WTC11 (cell line): ENCODE measurements around the gene TOX2. TPM values are rescaled to one million over a fixed set of nuclear protein-coding genes. Genes with fewer than 3 reads are reported as not detected.

Experiments used
- ATAC-seq: fragments of 200-7000 bp; cut with Tn5 transposase; 2 replicates; pipeline ENCODE4 v1.10.0; 2021; ENCODE audit warnings: mild to moderate bottlenecking, moderate library complexity
- CTCF ChIA-PET: fragments of 300-600 bp; sonication (Branson Sonifier 250); formaldehyde crosslinking; loops from one replicate; lab custom pipeline; 2021; ENCODE audit warnings: antibody characterized with exemption; lab: Charles Lee
- POLR2A ChIA-PET: fragments of 350-600 bp; sonication (Branson Sonifier 250); formaldehyde crosslinking; loops from one replicate; lab custom pipeline; 2021; ENCODE audit warnings: antibody characterized with exemption; lab: Charles Lee
- DNase-seq: peaks from one replicate; pipeline ENCODE4 v3.0.0; 2021; ENCODE audit warnings: low spot score
- H3K27ac Mint-ChIP-seq: 2 replicates; pipeline ENCODE4 v1.8.0; 2021; ENCODE audit warnings: mixed read lengths
- H3K27me3 Mint-ChIP-seq: 2 replicates; pipeline ENCODE4 v1.8.0; 2021; ENCODE audit warnings: low read depth, mild to moderate bottlenecking, moderate library complexity, mixed read lengths
- H3K36me3 Mint-ChIP-seq: 2 replicates; pipeline ENCODE4 v1.8.0; 2021; ENCODE audit warnings: mixed read lengths
- H3K4me1 Mint-ChIP-seq: 2 replicates; pipeline ENCODE4 v1.8.0; 2022; ENCODE audit warnings: mixed read lengths
- H3K4me3 Mint-ChIP-seq: 2 replicates; pipeline ENCODE4 v1.8.0; 2021; ENCODE audit warnings: mild to moderate bottlenecking, moderate library complexity, mixed read lengths
- H3K9me3 Mint-ChIP-seq: 2 replicates; pipeline ENCODE4 v1.8.0; 2021; ENCODE audit warnings: mixed read lengths
- ATF1 ChIP-seq: sonication (generic); formaldehyde crosslinking; IDR thresholded peaks from 2 replicates; pipeline ENCODE4 v1.8.1; 2023; ENCODE audit warnings: mild to moderate bottlenecking, moderate library complexity, missing genetic modification reagents
- E2F4 ChIP-seq: sonication (generic); formaldehyde crosslinking; IDR thresholded peaks from 2 replicates; pipeline ENCODE4 v1.8.1; 2022; ENCODE audit warnings: low read depth, mild to moderate bottlenecking, moderate library complexity, missing genetic modification reagents, borderline replicate concordance
- FOXK1 ChIP-seq: sonication (generic); formaldehyde crosslinking; IDR thresholded peaks from 2 replicates; pipeline ENCODE4 v1.8.0; 2022; ENCODE audit warnings: mild to moderate bottlenecking, moderate library complexity, missing genetic modification reagents
- FOXP1 ChIP-seq: sonication (generic); formaldehyde crosslinking; IDR thresholded peaks from 2 replicates; pipeline ENCODE4 v1.8.0; 2022; ENCODE audit warnings: missing genetic modification reagents, mild to moderate bottlenecking, moderate library complexity, borderline replicate concordance
- FOXP4 ChIP-seq: sonication (generic); formaldehyde crosslinking; IDR thresholded peaks from 2 replicates; pipeline ENCODE4 v1.8.0; 2022; ENCODE audit warnings: mild to moderate bottlenecking, missing genetic modification reagents
- GABPB1 ChIP-seq: sonication (generic); formaldehyde crosslinking; IDR thresholded peaks from 2 replicates; pipeline ENCODE4 v1.8.1; 2023; ENCODE audit warnings: mild to moderate bottlenecking, missing genetic modification reagents
- GRHL2 ChIP-seq: fragments of 250-450 bp; sonication (Bioruptor Pico); IDR thresholded peaks from 2 replicates; pipeline ENCODE4 v1.8.0; 2022; ENCODE audit warnings: mild to moderate bottlenecking, moderate library complexity; ENCODE audit not compliant: insufficient replicate concordance, severe bottlenecking
- GTF2I ChIP-seq: fragments of 250-450 bp; sonication (Bioruptor Pico); conservative IDR thresholded peaks from 2 replicates; pipeline ENCODE4 v1.4.0; 2021; ENCODE audit warnings: mild to moderate bottlenecking
- HMGXB4 ChIP-seq: sonication (generic); formaldehyde crosslinking; IDR thresholded peaks from 2 replicates; pipeline ENCODE4 v1.8.1; 2023; ENCODE audit warnings: mild to moderate bottlenecking, moderate library complexity, missing genetic modification reagents
- RORB ChIP-seq: fragments of 250-450 bp; sonication (Bioruptor Pico); IDR thresholded peaks from 2 replicates; pipeline ENCODE4 v1.9.0; 2021; ENCODE audit warnings: mild to moderate bottlenecking
- ZBTB43 ChIP-seq: sonication (generic); formaldehyde crosslinking; IDR thresholded peaks from 2 replicates; pipeline ENCODE4 v1.8.1; 2023; ENCODE audit warnings: mild to moderate bottlenecking, missing genetic modification reagents
- ZNF263 ChIP-seq: sonication (generic); formaldehyde crosslinking; IDR thresholded peaks from 2 replicates; pipeline ENCODE4 v1.8.1; 2022; ENCODE audit warnings: low read depth, mild to moderate bottlenecking, moderate library complexity, missing genetic modification reagents
- ZNF425 ChIP-seq: fragments of 250-450 bp; sonication (Bioruptor Pico); conservative IDR thresholded peaks from 2 replicates; pipeline ENCODE4 v1.9.0; 2021; ENCODE audit warnings: mild to moderate bottlenecking
- total RNA-seq: library from RNA; stranded (reverse); gene quantifications from 3 replicates; pipeline ENCODE4 v1.2.3, GENCODE V29; 2021
- TF ChIP-seq, protein P1 (sequence below): fragments of 250-450 bp; sonication (Bioruptor Pico); IDR thresholded peaks from 2 replicates; pipeline ENCODE4 v1.9.0; 2021; ENCODE audit warnings: mild to moderate bottlenecking
- TF ChIP-seq, protein P2 (sequence below): sonication (generic); formaldehyde crosslinking; IDR thresholded peaks from 2 replicates; pipeline ENCODE4 v1.8.0; 2023; ENCODE audit warnings: missing genetic modification reagents, mild to moderate bottlenecking, borderline replicate concordance

TOX2 gene
- total RNA-seq, 1 experiment from 2014 or later = 3.4 TPM

DNA sequence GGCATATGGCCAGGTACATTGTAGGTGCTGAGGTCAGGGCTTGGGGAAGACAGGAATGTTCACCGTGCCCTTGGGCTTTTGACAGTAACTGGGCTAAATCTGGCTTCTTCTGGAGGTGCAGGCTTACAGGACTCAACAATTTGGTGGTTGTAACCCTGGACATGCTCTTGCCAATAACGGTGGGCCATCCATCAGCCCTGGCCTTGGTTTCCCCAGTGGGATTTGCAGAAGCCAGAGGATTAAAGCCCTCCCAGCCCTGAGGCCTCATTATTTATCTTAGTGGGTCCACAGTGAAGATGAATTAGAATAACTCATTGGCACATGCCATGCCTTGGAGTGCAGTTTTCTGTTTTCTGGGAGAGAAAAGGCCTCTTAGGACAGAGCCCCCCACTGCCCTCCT, 44.0 kb downstream of the TOX2 start:
- Mint-ChIP-seq H3K36me3 (peaks cover 5% of the 10 kb centered on the region), H3K9me3 (peaks cover 13% of the 10 kb centered on the region), H3K27me3 (peaks cover 12% of the 10 kb centered on the region), H3K4me1 (peaks cover 47% of the 10 kb centered on the region), H3K27ac (no peak overlapping the region), H3K4me3 (no peak overlapping the region)
- CTCF ChIA-PET = interaction anchor here (1.3 kb wide), 1 partner anchor 15 kb away, joined by 3 read pairs; no protein-coding TSS in a partner anchor
- DNase-seq (no peak), ATAC-seq (no peak)
- TF ChIP-seq ATF1 (CRISPR knock-in tag) (no peak), FOXP1 (CRISPR knock-in tag) (no peak)
- POLR2A ChIA-PET = no interaction called here

- ATAC-seq = no peak
- Mint-ChIP-seq H3K27me3 (peaks cover 14% of the 10 kb centered on the region), H3K9me3 (peaks cover 13% of the 10 kb centered on the region)
- peak; percentile 43; the same call in 1 of the 2 replicates for TF ChIP-seq GABPB1 (CRISPR knock-in tag)
- TF ChIP-seq GRHL2 = no peak
- TF ChIP-seq, all 79 proteins: peak for 1
- no peak for DNase-seq
- ChIA-PET POLR2A (no interaction called here), CTCF (interaction anchor here (1.0 to 1.3 kb wide), 2 partner anchors 16 to 33 kb away, joined by 3 read pairs; no protein-coding TSS in a partner anchor)
- peaks cover 5% of the 10 kb centered on the region for H3K36me3 Mint-ChIP-seq
- H3K4me1 Mint-ChIP-seq = peaks cover 46% of the 10 kb centered on the region
- no peak overlapping the region for H3K27ac Mint-ChIP-seq
- H3K4me3 Mint-ChIP-seq = no peak overlapping the region
These were observed 44.6 kb downstream of the TOX2 start for GRCh38 chr20:43959079-43959919.

GRCh38 chr20:43959920-43960227, 45.2 kb downstream of the TOX2 start:
- H3K4me3 Mint-ChIP-seq = no peak overlapping the region
- H3K27ac Mint-ChIP-seq = no peak overlapping the region
- H3K36me3 Mint-ChIP-seq = peaks cover 5% of the 10 kb centered on the region
- H3K4me1 Mint-ChIP-seq = peaks cover 43% of the 10 kb centered on the region
- ChIA-PET CTCF (interaction anchor here (1.0 to 1.3 kb wide), 2 partner anchors 17 to 34 kb away, joined by 3 read pairs; no protein-coding TSS in a partner anchor), POLR2A (no interaction called here)
- DNase-seq = no peak
- no peak for ATAC-seq
- H3K27me3 Mint-ChIP-seq = peaks cover 17% of the 10 kb centered on the region
- H3K9me3 Mint-ChIP-seq = peaks cover 13% of the 10 kb centered on the region
- TF ChIP-seq FOXK1 = no peak
- no peak for TF ChIP-seq GTF2I (CRISPR knock-in tag)
- TF ChIP-seq ZNF263 (CRISPR knock-in tag) = no peak
- no peak for TF ChIP-seq E2F4 (CRISPR knock-in tag)
- TF ChIP-seq, protein P1, sequence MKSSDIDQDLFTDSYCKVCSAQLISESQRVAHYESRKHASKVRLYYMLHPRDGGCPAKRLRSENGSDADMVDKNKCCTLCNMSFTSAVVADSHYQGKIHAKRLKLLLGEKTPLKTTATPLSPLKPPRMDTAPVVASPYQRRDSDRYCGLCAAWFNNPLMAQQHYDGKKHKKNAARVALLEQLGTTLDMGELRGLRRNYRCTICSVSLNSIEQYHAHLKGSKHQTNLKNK (CRISPR knock-in tag) = no peak
- no peak for TF ChIP-seq GABPB1 (CRISPR knock-in tag)
- no peak for TF ChIP-seq RORB
- TF ChIP-seq ZBTB43 (CRISPR knock-in tag) = no peak
- no peak for TF ChIP-seq ZNF425 (CRISPR knock-in tag)
- no peak for TF ChIP-seq HMGXB4 (CRISPR knock-in tag)
- no peak for TF ChIP-seq FOXP4 (CRISPR knock-in tag)
- TF ChIP-seq, protein P2, sequence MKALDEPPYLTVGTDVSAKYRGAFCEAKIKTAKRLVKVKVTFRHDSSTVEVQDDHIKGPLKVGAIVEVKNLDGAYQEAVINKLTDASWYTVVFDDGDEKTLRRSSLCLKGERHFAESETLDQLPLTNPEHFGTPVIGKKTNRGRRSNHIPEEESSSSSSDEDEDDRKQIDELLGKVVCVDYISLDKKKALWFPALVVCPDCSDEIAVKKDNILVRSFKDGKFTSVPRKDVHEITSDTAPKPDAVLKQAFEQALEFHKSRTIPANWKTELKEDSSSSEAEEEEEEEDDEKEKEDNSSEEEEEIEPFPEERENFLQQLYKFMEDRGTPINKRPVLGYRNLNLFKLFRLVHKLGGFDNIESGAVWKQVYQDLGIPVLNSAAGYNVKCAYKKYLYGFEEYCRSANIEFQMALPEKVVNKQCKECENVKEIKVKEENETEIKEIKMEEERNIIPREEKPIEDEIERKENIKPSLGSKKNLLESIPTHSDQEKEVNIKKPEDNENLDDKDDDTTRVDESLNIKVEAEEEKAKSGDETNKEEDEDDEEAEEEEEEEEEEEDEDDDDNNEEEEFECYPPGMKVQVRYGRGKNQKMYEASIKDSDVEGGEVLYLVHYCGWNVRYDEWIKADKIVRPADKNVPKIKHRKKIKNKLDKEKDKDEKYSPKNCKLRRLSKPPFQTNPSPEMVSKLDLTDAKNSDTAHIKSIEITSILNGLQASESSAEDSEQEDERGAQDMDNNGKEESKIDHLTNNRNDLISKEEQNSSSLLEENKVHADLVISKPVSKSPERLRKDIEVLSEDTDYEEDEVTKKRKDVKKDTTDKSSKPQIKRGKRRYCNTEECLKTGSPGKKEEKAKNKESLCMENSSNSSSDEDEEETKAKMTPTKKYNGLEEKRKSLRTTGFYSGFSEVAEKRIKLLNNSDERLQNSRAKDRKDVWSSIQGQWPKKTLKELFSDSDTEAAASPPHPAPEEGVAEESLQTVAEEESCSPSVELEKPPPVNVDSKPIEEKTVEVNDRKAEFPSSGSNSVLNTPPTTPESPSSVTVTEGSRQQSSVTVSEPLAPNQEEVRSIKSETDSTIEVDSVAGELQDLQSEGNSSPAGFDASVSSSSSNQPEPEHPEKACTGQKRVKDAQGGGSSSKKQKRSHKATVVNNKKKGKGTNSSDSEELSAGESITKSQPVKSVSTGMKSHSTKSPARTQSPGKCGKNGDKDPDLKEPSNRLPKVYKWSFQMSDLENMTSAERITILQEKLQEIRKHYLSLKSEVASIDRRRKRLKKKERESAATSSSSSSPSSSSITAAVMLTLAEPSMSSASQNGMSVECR (CRISPR knock-in tag) = no peak
